NCI-H226 (cell line): Measurements from ENCODE around the gene ZNF609.
A peak's percentile ranks its signal among the peaks of the same experiment; 100 is the strongest.

ENCODE experiments used
- DNase-seq: peaks from one replicate; pipeline ENCODE4 v3.0.0-alpha.2; 2015

The ZNF609 gene, protein sequence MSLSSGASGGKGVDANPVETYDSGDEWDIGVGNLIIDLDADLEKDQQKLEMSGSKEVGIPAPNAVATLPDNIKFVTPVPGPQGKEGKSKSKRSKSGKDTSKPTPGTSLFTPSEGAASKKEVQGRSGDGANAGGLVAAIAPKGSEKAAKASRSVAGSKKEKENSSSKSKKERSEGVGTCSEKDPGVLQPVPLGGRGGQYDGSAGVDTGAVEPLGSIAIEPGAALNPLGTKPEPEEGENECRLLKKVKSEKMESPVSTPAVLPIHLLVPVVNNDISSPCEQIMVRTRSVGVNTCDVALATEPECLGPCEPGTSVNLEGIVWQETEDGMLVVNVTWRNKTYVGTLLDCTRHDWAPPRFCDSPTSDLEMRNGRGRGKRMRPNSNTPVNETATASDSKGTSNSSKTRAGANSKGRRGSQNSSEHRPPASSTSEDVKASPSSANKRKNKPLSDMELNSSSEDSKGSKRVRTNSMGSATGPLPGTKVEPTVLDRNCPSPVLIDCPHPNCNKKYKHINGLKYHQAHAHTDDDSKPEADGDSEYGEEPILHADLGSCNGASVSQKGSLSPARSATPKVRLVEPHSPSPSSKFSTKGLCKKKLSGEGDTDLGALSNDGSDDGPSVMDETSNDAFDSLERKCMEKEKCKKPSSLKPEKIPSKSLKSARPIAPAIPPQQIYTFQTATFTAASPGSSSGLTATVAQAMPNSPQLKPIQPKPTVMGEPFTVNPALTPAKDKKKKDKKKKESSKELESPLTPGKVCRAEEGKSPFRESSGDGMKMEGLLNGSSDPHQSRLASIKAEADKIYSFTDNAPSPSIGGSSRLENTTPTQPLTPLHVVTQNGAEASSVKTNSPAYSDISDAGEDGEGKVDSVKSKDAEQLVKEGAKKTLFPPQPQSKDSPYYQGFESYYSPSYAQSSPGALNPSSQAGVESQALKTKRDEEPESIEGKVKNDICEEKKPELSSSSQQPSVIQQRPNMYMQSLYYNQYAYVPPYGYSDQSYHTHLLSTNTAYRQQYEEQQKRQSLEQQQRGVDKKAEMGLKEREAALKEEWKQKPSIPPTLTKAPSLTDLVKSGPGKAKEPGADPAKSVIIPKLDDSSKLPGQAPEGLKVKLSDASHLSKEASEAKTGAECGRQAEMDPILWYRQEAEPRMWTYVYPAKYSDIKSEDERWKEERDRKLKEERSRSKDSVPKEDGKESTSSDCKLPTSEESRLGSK (N-terminal part only)

DNA sequence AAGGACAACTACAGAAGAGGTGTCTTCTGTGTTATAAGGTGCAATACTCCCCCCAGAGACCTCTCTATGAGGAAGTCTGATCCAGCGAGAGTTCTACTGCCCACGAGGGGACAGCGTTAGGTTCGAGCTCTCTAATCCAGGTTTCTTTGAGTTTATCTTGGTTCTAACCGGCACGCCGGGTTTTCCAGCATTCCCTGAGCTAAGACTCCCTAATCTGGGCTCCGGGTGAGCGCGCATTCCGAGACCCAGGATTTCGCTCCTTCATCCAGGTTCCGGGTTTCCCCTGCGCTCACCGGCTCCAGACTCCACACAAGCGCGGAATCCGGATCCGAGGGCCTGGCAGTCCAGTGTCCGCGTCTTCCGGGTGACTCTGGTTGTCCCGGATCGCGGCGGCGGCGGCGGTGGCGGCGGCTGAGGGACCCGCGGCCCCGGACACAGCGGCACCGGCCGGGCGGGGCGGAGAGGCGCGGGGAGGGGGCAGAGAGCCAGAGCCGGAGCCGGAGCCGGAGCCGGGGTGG lies at the start of gene ZNF609:
Gene ZNF609 (plus strand): TSS at position 373 of the 518 bp plus-strand sequence. CDS start 38,842 bp downstream, outside the sequence.
- peak; percentile 99 for DNase-seq

GRCh38 chr15:64412216-64412615 lies 48.2 kb upstream of the ZNF609 start:
- no peak for DNase-seq

DNA sequence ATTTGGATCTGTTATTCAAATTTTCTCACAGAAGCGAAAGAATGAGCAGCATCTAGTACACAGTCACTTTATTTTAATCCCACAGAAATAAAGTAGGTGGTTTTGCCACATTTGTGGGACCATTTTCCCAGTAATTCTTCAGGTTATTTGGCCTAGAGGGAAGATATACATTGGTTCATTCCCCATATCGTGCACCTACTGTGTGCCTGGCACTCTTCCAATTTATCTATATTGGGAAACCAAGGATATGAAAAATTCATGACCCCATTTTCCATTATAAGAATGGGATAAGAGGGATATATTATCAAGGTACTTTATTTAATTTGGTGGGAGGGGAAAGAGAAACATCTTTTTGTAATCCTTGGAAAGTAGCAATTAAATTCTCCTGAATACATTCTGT lies 37.7 kb upstream of the ZNF609 start:
- no peak for DNase-seq

- no peak for DNase-seq
Measured at GRCh38 chr15:64423970-64424369, 36.4 kb upstream of the ZNF609 start.

GRCh38 chr15:64425221-64425620 lies 35.2 kb upstream of the ZNF609 start:
- no peak for DNase-seq

- peak; percentile 14 for DNase-seq
Measured at GRCh38 chr15:64426845-64427465, 33.4 kb upstream of the ZNF609 start.

GRCh38 chr15:64429448-64429847 lies 30.9 kb upstream of the ZNF609 start:
- no peak for DNase-seq

DNA sequence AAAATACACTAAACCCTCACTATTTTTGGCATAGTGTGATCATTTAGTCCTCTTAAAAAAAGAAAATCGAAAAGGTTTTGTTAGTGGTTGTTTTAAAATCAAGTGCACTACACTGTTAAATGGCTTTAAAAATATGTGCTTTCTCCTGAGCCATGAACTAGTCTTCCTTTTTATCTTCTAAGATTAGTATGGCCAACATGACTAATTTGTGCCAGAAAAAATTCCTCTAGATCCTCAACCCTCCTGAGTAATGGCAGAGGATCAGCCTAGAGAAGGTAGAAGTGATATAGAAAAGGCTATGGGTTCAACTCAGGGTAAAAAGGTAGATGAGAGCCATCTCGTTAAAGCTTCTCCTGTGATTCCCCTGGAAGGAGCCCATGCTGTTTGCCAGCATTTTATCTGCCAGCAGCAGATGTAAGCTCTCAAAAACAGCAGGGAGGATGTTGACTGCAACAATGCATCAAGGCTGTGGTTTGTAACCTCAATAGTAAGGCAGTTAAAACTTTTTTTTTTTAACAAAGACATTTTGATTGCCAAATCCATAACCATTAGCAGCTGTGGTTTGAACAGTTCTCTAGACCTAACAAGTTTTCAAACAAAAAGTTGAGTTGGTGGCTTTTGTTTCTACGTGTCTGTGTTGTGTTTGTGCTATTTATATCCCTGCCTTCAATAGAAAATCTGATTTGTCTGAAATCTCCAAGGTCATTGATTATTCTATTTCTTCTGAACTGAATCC lies 30.2 kb upstream of the ZNF609 start:
- peak; percentile 64 for DNase-seq

DNA sequence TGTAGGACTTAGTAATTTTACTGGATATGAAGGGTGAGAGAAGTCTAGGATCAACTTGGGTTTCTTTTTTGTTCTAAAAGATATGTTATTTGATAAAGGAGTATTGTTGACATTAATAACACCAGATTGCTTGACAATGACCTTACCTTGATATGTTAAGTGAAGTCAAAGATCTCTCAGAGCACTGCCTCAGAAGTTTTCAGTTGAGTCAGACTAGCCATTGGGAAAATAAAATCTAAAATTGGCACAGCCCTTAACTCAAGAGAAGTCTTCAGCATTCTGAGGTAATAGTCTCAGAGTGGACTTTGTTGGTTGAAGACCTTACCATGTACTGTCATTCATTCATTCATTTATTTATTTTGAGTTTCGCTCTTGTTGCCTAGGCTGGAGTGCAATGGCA lies 22.4 kb upstream of the ZNF609 start:
- DNase-seq, result no peak

DNA sequence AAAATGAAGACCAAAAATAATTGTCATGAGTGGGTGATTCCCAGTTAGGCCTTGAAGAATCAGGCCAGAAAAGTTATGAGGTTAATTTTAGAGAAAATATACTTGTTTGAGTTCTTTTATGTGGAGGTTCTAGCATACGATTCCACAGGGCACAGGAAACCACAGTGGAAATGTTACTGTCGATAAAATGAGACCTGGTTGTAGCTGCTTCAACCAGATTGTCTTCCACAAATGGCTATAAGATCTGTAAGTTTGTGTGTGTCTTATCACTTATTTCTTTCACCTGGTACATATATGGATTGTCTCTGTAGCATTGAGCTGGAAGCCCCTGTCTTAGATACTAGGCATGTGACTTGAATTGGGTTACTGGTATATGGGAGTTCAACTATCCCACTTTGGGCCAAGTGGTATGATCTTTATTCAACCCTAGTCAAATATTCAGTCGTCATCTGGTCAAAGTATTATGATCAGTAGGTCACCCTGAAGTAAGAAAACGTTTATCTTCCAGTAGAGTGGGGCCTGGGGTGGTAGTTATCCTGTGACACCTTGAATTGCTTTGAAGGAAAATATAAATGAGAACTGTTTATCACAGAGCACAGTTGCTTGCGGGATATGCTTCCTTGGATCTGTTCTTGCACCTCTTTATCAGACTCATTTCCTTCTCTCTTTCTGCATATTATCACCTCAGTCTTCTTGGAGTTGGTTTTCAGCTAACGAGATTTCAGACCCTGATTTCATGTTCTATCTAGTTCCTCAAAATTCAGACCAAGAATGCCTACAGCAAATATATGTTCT lies 21.5 kb upstream of the ZNF609 start:
- DNase-seq, result no peak

- no peak for DNase-seq
Measured at GRCh38 chr15:64441852-64442251, 18.5 kb upstream of the ZNF609 start.

- peak; percentile 46 for DNase-seq
Measured at GRCh38 chr15:64443016-64443415, 17.4 kb upstream of the ZNF609 start.

DNA sequence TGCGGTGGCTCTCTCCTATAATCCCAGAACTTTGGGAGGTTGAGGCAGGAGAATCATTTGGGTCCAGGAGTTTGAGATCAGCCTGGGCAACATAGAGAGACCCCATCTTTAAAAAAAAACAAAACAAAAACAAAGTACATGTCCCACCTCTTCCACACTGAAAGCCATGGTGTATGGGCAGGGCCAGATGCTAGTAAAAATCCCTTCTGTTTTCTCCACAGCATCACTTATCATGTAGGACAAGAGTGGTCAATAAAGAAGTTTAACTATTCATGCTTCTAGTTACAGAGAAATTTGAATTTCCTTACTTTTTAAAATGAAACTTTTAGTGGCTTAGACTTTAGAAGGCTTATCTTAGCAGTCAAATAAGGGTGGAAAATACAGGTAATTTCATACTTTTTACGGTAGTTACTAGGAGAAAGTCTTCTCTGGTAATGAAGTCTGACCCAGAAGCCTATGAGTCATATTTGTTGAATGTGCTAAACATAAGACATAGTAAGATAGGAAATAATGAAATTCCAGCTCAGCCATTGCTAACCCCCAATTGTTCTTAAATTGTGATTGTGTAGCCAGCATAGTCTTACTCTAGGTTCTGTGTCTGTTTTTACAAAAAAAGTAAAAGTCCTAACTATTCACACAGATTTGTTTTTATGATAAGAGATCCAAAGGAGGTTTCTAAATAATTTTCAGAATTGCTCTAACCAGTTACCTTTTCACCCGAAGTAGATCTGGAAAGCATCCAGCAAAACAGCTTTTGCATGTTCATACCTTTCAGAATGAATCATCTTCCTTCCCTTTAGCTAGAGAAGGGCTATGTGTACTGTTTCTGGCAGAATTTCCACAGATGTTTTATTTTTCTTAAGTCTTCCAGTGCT lies 16.4 kb upstream of the ZNF609 start:
- DNase-seq, result peak; percentile 95

DNA sequence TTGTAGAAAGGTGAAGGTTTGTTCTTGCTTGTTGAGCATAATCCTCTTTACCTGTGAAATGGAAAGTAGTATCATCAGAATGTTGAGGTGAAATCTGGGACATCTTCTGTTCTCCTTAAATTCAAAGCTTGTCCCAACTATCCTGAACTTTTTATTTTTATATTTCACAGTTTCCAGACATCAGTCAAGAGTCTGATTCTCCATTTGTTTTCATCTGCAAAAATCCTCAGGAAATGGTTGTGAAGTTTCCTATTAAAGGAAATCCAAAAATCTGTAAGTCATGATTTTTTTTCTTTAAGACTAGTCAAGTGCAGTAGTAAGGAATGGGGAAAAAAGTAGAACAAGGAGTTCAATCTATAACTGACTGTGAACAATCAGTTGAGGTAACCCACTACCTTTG lies 15.5 kb upstream of the ZNF609 start:
- DNase-seq, result no peak

DNA sequence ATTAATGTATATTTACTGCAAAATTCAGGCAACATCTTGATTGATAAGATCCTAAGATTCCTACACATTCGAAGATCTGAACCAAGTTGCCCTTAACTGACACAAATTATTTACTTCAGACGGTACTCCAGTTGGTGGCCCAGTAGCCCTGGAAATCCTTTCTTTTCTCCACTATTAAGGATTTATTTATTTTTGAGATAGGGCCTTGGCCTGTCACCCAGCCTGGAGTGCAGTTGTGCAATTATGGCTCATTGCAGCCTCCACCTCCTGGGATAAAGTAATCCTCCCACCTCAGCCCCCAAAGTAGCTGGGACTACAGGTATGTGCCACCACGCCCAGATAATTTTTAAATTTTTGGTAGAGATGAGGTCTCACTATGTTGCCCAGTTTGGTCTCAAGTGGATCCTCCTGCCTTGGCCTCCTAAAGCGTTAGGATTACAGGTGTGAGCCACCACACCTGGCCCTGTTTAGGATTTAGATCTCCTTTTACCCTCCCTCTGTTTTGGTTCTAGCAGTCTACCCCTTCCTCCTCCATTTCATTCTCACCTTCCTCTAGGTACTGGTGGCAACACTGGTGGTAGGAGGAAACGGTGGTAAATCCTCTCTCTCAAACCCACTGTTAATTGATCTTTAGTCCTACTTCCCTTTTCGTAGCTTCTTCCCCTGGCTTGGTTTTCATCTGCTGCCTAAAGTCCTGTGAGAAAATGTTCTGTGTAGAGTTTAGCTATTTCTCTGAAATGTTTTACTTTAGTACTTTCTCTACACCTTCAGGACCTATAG lies 12.7 kb upstream of the ZNF609 start:
- DNase-seq, result no peak

GRCh38 chr15:64452988-64453688 lies 7.2 kb upstream of the ZNF609 start:
- no peak for DNase-seq

- no peak for DNase-seq
Measured at GRCh38 chr15:64453689-64454037, 6.7 kb upstream of the ZNF609 start.

DNA sequence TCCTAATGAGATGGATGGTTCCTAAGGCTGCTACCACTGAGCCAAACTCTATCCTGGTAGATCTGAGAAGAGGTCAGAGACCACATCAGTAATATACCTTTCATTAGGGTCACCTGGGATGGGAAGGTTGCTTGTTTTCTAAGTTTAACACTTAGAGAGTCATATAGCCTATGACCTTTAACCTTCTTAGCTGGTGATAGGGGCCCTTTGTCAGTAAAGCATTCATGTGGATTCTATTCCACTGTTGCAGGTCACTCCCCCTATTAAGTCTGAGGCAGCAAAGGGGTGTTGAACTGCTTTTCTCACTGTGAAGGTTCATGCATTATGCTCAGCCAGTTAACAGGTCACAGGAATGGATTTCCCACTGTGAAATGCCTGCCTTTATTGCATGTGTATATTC lies 6.1 kb upstream of the ZNF609 start:
- no peak for DNase-seq
